DOHH2 (cell line): Measurements from ENCODE around the gene HENMT1.

Experiments
- EZH2phosphoT487 ChIP-seq: fragments of 200-600 bp; sonication (generic); IDR thresholded peaks from 2 replicates; pipeline ENCODE4 v1.6.1; 2017; ENCODE audit warnings: borderline replicate concordance, mild to moderate bottlenecking, antibody characterized with exemption, low read length, moderate library complexity, mixed read lengths
- TF ChIP-seq, protein P1 (sequence below): fragments of 200-600 bp; sonication (generic); IDR thresholded peaks from one replicate; pipeline ENCODE4 v1.5.1; 2014; ENCODE audit warnings: antibody characterized with exemption, mild to moderate bottlenecking, low read depth, low read length; ENCODE audit not compliant: poor library complexity, severe bottlenecking

DNA sequence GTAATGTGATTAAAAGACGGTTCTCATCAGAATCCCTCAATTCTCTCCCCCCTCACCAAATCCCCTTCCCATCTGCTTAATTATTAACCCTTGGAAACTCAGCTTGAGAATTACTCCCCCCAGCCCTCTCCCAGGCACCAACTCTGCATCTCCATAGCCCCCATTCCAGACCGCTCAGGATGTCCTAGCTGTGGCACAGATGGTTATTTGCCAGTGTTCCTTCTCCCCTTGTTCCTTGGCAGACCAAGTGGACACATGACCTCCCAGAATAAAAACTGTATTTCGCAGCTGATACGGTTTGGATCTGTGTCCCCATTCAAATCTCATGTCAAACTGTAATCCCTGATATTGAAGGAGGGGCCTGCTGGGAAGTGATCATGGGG is 14.6 kb downstream of the HENMT1 start:
- TF ChIP-seq, protein P1, sequence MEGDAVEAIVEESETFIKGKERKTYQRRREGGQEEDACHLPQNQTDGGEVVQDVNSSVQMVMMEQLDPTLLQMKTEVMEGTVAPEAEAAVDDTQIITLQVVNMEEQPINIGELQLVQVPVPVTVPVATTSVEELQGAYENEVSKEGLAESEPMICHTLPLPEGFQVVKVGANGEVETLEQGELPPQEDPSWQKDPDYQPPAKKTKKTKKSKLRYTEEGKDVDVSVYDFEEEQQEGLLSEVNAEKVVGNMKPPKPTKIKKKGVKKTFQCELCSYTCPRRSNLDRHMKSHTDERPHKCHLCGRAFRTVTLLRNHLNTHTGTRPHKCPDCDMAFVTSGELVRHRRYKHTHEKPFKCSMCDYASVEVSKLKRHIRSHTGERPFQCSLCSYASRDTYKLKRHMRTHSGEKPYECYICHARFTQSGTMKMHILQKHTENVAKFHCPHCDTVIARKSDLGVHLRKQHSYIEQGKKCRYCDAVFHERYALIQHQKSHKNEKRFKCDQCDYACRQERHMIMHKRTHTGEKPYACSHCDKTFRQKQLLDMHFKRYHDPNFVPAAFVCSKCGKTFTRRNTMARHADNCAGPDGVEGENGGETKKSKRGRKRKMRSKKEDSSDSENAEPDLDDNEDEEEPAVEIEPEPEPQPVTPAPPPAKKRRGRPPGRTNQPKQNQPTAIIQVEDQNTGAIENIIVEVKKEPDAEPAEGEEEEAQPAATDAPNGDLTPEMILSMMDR, result no peak
- no peak for TF ChIP-seq EZH2phosphoT487
